GM12892 (cell line): ENCODE results near the gene ZNF135.

Experiments
- DNase-seq: peaks from one replicate; pipeline ENCODE4 v3.0.0; 2011; ENCODE audit not compliant: insufficient read length
- FAIRE-seq: peaks from 2 replicates; lab custom pipeline; 2011; peaks lifted over from hg19 to GRCh38; lab: Jason Lieb, UNC
- POLR2A ChIP-seq: IDR thresholded peaks from 2 replicates; pipeline ENCODE4 v1.6.1; 2011; ENCODE audit warnings: low read depth, low read length, control low read depth
- POLR2AphosphoS5 ChIP-seq: IDR thresholded peaks from 2 replicates; pipeline ENCODE4 v1.6.1; 2011; ENCODE audit warnings: low read depth, low read length, control low read depth
- TAF1 ChIP-seq: IDR thresholded peaks from 2 replicates; pipeline ENCODE4 v1.6.1; 2011; ENCODE audit warnings: low read depth, mild to moderate bottlenecking, control low read depth, low read length, borderline replicate concordance

The ZNF135 gene

DNA sequence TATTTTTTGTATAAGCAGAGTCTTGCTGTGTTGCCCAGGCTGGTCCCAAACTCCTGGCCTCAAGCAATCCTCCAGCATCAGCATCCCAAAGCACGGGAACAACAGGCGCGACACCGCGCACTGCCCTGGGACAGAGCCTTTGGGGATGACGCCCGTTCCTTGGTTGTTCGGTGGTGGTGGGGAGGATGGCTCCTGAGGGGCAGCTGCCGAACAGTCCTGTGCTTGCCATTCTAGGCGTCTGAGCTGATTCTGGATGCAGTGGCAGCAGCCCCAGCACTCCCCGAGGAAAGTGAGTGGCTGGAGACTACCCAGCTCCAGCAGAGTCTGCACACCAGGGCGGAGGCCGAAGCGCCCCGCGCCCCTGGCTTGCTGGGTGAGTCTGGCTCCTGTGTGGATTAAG is 6.8 kb upstream of the ZNF135 start:
- DNase-seq (no peak), FAIRE-seq (no peak)
- TF ChIP-seq POLR2AphosphoS5 (no peak), POLR2A (no peak), TAF1 (no peak)

DNA sequence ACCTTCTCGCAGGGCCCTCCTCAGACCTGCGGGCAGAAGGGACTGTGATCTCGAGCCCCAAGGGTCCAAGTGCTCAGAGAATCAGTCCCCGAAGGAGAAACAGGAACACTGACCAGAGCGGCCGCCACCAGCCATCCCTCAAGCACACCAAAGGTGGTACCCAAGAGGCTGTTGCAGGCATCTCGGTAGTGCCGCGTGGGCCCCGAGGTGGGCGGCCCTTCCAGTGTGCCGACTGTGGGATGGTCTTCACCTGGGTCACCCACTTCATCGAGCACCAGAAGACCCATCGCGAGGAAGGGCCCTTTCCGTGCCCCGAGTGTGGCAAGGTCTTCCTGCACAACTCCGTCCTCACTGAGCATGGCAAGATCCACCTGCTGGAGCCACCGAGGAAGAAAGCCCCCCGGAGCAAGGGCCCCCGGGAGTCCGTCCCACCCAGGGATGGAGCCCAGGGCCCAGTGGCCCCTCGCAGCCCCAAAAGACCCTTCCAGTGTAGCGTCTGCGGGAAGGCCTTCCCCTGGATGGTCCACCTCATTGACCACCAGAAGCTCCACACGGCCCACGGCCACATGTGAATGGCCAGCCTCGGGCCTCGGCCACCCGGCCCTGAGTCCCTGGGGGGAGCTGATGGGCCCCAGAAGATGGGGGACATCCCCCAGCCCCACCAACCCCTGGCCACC is 5.5 kb upstream of the ZNF135 start:
- FAIRE-seq, result no peak
- no peak for DNase-seq
- no peak for TF ChIP-seq TAF1
- TF ChIP-seq POLR2AphosphoS5, result no peak
- TF ChIP-seq POLR2A, result no peak

DNA sequence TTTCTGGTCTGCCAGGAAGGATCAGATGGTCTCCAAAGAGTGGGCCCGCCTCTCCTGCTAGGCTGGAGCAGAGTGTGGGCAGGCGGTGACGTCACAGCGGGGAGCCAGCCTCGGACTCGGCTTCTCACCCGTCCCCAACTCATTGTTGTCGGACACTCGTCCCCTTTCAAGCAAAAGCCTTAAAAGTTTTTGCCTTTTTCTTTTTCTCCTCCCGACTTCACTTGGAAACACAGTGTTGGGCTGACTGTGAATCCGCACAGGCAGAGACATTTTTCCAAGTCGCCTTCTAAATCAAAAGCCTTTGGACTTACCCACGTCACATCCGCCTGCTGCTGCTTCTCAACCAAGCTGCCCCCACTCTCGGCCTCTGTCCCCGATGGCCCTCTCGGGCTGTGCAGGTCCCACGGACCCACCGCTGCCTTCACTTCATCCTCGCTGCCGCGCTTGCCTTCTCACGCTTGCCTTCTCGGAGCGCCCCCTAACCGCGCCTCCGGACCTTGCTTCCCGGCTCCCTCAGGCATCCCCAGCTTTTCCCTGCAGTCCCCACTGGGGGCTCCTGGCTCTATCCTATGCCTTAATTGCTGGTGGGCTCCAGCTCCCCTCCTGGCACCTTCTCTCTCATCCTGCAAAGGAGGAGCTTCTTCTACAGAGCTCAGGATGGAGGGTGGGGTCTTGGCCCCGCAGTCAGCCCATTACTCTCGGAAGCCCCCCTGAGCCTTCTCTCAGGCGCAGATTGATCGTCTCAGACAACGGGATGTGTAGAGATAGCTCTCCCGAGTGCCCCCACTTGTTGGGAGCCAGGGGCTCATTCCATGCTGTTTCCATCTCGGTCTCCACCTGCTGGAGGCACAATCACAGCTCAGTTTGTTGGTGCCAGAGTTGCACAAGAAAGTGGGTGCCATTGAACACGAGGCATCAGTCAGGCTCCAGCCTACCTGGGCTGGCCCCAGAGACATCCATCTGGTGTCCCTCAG is 3.9 kb upstream of the ZNF135 start:
- TF ChIP-seq POLR2A (no peak), TAF1 (no peak), POLR2AphosphoS5 (no peak)
- DNase-seq, result no peak
- FAIRE-seq, result no peak

DNA sequence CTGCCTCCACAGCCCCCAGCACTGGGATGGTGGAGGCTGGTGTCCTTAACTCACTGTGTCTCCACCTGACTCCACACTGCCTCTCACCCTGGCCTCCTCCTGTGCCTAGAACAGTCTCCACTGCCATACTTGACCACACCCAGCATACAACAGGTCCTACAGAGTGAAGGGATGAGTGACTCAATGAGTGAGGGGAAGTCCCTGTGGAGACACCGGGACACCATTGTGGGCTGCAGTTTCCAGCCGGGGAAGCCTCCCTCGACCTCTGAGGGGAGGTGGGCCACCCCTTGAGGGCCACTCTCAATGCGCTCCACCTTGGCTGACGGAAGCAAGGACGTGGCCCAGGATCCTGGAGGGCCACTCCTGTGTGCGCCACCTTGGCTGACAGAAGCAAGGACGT is 2.8 kb upstream of the ZNF135 start:
- TF ChIP-seq POLR2AphosphoS5 (no peak), TAF1 (no peak), POLR2A (no peak)

DNA sequence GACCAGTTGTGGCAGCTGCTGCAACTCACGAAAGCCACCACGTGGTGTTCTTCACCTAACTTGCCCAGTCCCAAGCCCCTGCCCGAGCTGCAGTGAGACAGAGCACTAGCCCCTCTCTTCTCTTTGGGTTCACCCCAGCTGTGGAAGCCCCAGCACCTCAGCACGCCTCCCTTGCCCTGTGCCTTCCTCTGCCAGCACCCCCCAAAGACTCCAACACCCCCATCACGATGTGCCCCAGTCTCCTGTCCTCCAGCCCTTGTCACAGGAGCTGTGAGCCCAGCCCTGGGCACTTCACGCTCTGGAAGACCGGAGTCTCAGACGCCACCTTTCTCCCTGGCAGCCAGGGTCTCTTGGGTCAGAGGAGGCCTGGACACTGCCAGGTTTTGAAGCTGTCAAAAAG is 2.2 kb upstream of the ZNF135 start:
- FAIRE-seq (no peak), DNase-seq (no peak)
- TF ChIP-seq POLR2A (no peak), POLR2AphosphoS5 (no peak), TAF1 (no peak)

More for the DNA sequence above, 2.8 kb upstream of the ZNF135 start:
- no peak for FAIRE-seq
- DNase-seq, result no peak

DNA sequence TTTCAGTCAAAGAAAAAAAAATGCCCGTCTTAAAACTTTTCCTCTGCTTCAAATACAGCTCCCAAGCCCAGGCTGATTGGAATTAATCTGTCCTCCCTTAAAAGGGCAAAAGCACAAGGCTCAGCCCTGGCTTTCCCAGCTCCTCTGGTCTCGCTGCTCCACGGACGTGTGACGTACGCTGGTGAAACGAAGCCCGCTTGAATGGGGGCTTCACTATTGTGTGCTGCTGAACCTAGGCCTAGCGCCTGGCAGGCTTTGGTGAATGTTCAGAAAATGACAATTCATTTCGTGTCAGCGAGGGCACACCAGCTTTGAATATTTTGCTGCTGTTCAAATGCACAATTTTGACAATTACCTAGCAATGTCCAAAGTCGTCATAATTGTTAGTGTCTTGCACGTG is 615 bp upstream of the ZNF135 start:
- DNase-seq (no peak), FAIRE-seq (no peak)
- no peak for TF ChIP-seq TAF1

DNA sequence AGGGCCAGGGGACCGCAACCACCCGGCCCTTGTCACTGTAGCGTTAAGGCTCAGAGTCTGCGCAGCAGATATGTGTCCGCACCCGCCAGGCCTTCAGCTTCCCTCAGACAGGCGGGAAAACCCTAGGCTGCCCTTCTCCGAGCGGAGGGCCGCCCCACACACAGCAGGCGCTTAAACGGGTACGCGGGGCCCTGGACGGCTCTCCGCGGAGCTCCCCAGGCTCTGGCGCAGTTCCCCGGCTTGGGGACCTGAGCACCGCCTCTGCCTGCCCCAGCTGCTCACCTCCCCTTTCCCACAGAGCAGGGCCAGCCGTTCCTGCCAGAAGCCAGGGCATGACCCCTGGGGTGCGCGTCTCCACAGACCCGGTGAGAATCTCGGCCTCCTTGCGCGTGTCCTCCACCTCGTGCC is 593 bp downstream of the ZNF135 start:
- no peak for TF ChIP-seq POLR2AphosphoS5
- FAIRE-seq (no peak), DNase-seq (no peak)

DNA sequence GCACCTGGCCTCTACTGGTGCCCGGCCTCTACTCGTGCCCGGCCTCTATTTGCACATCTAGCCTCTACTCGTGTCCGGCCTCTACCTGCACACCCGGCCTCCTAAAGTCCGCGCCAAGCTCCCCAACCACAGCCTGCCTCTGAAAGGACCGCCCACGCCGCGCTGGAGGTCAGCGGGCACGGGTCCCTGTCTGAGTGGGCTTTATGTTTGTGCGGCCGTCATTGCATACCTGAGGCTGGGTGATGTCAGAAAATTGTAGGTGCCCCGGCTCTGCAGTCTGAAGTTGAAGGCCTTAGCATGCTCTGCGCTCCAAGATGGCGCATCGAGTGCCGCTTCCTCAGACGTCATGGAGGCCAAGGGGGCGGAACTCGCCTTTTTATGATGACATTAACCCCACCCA is 1.1 kb downstream of the ZNF135 start:
- FAIRE-seq (no peak), DNase-seq (no peak)
- TF ChIP-seq POLR2AphosphoS5 (no peak), TAF1 (no peak), POLR2A (no peak)

DNA sequence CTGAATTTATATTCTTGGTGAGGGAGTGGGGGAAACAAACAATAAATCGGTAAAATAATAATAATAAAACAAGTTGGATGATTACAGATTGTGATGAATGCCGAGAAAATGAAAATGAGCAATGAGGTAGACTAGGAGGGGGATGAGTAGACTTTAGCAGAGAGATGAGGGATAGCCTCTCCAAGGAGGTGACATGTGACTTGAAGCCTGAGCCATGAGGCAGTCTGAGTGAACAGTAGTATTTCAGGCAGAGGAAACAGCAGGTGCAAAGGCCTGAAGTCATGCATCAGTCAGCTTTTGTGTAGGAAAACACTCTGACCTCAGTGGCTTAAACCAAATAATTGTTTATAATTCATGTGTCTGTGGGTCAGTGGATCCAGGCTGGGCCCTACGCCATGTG is 4.6 kb downstream of the ZNF135 start:
- FAIRE-seq, result no peak
- DNase-seq, result no peak
- TF ChIP-seq POLR2AphosphoS5 (no peak), TAF1 (no peak), POLR2A (no peak)

DNA sequence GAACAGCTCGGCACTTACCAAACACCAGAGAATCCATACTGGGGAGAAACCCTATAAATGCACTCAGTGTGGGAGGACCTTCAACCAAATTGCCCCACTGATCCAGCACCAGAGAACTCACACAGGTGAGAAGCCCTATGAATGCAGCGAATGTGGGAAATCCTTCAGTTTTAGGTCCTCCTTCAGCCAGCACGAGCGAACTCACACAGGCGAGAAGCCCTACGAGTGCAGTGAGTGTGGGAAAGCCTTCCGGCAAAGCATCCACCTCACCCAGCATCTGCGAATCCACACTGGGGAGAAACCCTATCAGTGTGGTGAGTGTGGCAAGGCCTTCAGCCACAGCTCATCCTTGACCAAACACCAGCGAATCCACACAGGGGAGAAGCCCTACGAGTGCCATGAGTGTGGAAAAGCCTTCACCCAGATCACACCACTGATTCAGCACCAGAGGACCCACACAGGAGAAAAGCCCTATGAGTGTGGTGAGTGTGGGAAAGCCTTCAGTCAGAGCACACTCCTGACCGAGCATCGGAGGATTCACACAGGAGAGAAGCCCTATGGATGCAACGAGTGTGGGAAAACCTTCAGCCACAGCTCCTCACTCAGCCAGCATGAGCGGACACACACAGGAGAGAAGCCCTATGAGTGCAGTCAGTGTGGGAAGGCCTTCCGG is 8.3 kb downstream of the ZNF135 start:
- FAIRE-seq (no peak), DNase-seq (no peak)
- no peak for TF ChIP-seq POLR2A
- TF ChIP-seq POLR2AphosphoS5, result no peak
- TF ChIP-seq TAF1, result no peak

DNA sequence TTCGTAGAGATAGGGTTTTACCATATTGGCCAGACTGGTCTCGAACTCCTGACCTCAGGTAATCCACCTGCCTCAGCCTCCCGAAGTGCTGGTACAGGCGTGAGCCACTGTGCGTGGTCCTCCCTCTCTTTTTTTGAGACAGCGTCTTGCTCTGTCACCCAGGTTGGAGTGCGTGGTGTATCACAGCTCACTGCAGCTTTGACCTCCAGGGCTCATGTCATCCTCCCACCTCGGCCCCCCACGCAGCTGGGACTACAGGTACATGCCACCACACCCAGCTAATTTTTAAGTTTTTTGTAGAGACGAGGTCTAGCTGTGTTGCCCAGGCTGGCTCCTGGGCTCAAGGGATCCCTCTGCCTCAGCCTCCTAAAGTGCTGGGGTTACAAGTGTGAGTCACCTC is 20.7 kb downstream of the ZNF135 start:
- DNase-seq (no peak), FAIRE-seq (no peak)
- TF ChIP-seq POLR2AphosphoS5 (no peak), TAF1 (no peak)

DNA sequence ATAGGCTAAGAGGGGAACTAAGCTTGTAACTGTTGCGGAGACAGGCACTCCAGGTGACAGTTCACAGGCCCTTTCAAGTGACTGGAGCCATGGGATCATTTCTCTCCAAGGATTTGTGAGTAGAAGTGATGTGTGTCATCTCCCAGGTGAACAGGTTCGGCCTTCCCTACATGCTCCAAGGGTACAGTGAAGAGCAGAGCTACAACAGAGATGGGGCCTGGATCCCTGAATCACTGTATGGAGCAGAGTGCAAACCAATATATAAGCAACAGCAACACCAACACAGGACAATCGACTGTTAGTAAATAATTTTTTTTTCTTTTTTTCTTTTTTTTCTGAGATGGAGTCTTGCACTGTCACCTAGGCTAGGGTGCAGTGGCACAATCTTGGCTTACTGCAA is 23.9 kb downstream of the ZNF135 start:
- DNase-seq (no peak), FAIRE-seq (no peak)
- TF ChIP-seq POLR2A, result no peak
- no peak for TF ChIP-seq POLR2AphosphoS5
- no peak for TF ChIP-seq TAF1
